NK-92 treated with Interleukin-12 subunit alpha and Interleukin-12 subunit beta, amount 100 ng/mL, for 24 hours (cell line): Measurements from ENCODE around the gene PCOLCE2.

Source experiments
- DNase-seq: peaks from one replicate; lab custom pipeline; 2025; lab: John Stamatoyannopoulos, UW

Gene PCOLCE2

DNA sequence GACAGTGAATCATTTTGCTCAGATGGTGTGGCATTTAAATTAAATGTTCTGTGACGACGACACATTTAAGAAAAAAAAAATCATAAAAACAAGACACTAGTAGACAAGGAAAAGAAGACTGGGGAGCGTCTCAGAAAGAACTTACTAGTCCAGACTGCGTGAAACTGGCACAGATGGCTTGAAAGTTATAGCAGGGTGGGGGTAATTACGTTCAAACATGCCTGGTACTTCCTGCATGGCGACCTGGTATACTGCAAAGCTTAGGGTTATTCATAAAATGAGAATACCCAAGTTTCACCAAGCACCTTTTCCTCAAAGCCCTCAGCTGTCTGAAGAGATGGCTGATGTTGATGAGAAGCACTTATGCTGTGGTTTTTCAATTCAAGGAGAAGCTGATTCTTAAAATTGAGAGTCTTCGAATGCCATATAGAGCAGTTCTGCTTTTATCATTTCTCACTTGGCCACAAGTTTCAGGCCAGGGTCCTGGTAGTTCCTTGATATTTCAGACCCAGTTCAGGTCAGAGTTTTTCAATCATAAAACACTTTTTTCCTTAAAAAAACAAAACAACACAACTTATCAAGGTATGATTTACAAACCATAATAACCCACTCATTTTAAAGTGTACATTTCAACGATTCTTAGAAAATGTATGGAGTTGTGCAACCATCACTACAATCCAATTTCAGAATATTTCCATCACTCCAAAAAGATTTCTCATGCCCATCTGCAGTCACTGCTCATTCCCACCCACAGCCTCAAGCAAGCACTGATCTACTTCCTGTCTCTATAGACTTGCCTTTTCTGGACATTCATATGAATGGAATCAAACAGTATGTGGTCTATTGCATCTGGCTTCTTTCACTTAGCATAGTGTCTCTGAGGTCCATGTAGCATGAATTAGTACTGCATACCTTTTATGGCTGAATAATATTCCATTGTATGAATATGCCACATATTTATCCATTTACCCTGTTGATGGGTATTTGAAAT is 24.7 kb downstream of the PCOLCE2 start:
- DNase-seq = no peak

DNA sequence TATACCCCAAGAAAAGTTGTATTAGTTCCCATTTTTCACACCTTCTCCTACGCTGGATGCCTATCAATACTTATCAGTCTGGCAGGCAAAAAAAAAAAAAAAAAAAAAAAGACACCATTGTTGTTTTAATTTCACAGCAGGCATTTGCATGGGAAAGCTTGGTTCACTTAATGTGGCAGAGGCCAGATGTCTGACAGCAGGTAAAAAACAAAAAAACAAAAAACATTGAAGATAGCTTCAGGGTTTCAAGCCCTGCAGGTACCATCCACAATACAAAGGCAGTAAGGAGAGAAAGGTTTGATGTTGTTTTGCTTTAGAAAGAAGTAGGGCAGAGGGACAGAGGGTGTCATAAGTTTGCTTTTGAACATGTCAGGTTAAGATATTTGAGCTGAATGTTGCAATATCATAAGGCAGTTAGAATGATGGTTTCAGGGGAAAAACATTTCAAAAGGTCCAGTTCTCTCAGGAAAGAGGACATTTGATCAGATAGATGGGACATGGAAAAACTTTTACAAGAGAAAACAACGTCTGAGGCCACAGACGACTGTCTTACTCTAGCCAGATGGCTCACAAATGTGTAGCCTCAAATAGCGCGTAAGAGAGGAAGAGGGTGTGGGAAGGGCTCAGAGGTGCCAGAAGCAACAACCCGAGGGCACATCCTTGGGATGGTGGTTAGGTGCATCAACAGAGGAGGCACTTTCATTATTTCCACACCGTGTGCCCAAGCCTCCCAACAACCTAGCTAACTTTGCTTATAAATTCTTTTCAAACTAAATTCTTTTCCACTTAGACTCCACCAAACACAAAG is 25.7 kb downstream of the PCOLCE2 start:
- no peak for DNase-seq

DNA sequence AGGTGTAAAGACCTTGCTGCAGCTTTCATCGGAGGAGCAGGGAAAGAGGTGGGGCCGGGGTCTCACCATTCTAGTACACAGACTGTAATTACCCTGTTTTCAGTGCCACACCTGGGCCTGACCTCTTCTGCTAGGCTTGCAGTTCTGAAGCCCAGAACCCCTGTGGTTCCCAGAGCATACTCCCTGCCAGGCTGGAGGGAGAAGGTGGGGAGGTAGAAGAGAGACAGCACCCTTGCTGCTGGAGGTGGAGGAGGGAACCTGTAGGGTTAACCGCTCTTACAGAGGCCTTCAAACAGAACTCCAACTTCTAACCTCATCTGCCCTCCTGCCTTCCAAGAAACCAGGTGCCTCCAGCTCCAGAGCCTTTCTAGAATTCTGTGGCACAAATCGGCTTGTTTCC is 27.0 kb downstream of the PCOLCE2 start:
- DNase-seq = no peak

DNA sequence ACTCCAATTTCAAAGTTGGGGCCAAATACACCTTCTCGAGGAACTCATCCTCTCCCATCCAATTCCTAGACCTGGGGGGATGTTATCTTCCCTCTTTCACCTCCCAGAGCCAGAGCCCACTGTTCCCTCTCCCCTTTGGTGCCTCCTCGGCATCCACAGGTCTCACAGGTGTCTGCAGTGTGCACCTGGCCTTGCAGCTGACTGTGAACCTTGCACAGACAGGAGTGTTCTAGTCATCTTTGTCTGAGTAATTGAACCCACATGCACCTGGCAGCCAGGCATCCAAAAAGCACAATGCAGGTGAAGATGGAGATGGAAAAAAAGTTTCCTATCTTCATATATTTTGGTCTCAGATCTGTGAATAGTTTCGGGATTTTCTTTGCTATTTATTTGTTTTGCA is 30.8 kb downstream of the PCOLCE2 start:
- no peak for DNase-seq

GRCh38 chr3:142857056-142857455 is 31.8 kb downstream of the PCOLCE2 start:
- no peak for DNase-seq

GRCh38 chr3:142853270-142854168 is 35.4 kb downstream of the PCOLCE2 start:
- DNase-seq = no peak

GRCh38 chr3:142852009-142852408 is 36.9 kb downstream of the PCOLCE2 start:
- DNase-seq = no peak

DNA sequence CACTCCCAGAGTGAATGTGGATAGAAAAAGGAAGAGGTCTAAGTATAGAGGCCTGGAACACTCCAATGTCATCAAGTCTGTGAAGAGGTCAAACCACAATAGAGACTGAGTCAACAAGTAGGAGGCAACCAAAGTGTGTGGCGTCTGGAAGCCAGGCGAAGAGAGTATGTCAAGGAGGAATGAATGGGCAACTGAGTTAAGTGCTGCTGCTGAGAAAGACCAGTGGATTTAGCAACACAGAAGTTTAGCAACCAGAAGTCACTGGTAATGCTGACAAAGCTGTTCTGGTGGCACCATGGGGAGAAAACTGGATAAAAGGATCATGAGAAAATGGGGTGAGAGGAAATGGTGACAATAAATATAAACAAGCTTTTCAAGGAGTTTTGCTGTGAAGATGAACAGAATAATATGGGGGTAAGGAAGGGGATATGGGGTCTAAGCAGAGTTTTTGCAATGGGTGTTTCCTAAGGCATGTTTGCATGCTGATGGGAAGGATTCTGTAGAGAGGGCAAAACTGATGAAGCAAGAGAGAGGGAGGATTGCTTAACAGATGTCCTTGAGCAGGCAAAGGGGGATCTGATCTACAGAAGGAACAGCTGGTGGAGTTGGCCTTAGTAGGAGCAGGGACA is 38.4 kb downstream of the PCOLCE2 start:
- no peak for DNase-seq

GRCh38 chr3:142849148-142849547 is 39.7 kb downstream of the PCOLCE2 start:
- no peak for DNase-seq

DNA sequence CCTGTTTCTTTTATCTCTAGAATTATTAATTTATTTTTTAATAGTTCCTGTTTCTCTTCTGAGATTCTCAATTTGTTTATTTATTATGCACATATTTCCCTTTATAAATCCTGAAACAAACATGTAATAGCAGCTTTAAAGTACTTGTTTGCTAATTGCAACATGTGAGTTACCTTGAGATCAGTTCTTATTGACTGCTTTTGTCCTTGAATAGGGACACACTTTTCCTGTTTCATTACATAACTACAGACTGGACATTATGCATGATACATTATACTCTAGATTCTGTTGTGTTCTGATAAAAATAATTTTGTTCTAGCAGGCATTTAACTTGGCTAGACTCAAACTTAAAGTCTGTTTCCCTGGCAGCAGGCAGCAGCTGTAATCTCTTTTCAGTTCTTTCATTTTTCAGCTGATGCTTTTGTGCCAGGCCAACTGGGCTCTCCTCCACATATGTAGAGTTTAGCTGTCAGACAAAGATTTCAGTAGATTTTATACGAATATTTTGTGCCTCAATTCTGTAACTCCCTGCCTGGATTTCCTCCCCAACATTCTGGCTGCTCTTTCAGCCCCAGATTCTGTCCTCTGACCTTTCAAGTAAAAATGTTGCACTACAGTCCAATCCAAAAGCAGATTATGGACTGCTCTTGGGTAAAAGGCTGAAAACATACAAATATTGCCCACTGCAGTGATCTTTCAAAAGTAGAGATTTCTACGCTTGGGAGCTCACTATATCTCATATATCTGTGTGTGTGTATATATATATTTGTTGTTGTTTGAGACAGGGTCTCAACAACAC is 41.9 kb downstream of the PCOLCE2 start:
- DNase-seq = no peak

- DNase-seq = no peak
Observed at GRCh38 chr3:142844339-142844977, 44.4 kb downstream of the PCOLCE2 start.

GRCh38 chr3:142839831-142840230 is 49.1 kb downstream of the PCOLCE2 start:
- DNase-seq = no peak

- DNase-seq = no peak
Observed at GRCh38 chr3:142837526-142837925, 51.4 kb downstream of the PCOLCE2 start.

DNA sequence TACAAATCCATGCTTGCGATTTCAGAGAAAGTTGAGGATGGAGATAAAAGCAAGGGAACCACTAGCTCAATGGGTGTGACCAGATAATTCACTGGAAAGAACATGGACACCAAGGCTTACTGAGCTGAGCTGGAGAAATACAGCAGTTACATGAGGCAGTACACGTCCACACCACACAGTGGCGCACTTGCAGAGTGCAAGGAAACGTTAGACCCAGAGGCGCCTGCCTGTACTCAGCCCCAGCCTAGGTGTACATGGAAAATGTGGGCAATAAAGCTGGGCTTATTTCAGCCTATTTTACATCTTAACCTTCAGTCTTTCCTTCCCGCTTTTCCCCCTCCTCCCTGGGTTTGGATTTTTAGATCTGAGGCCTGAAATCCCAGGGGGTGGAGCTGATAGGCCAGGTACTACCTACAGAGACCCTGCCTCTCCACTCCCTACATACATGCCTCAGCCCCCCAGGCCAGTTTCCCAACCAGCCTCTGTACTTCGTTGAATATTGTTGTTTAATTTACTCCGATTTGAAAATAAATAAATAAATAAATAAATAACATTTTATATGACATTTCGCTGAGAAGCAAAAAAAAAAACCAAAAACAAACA is 60.1 kb downstream of the PCOLCE2 start:
- DNase-seq = peak; percentile 52

GRCh38 chr3:142819179-142819578 is 69.7 kb downstream of the PCOLCE2 start:
- DNase-seq = no peak

DNA sequence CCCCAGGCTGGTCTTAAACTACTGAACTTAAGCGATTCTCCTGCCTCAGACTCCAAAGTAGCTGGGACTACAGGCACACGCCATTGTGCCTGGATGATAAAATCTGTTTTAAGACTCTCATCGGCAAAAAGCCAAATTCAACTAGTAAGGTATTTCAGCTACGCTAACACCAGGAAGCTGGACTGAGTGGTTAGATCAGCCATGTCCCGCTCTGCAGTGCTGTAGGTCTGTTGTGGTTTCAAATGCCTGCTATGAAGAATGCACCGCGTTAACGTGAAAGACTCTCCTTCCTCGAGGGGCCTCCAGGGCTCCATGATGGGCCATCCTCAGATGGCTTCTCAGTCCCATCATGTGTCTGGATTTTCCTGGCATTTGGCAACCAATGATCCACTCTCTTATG is 70.2 kb downstream of the PCOLCE2 start:
- no peak for DNase-seq

GRCh38 chr3:142817897-142818296 is 71.0 kb downstream of the PCOLCE2 start:
- no peak for DNase-seq

DNA sequence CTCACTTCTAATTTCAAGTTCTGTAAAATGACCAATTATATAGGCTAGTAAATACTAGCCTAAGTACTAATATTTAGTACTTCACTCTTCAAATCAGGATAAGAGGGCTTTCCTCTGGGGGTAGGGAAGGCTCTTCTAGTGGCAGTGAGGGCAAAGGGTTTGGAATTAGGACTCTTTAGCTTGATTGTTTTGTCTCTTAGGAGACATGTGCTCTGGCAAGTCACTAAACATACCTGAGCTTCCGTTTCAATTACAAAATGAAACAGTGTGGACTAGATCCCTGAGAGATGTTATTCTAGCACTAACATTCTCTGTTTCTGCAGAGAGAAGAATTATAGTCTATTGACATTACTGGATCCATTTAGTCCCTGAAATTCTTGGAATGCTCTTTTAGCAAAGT is 71.5 kb downstream of the PCOLCE2 start:
- DNase-seq = no peak

GRCh38 chr3:142815803-142816202 is 73.1 kb downstream of the PCOLCE2 start:
- no peak for DNase-seq

- DNase-seq = no peak
Observed at GRCh38 chr3:142809259-142809658, 79.6 kb downstream of the PCOLCE2 start.
